Upper lobe of left lung (tissue), 4 donors: ENCODE results near the gene DNMT3A.
A peak's percentile ranks its signal among the peaks of the same experiment; 100 is the strongest.

Source experiments
- CTCF ChIP-seq, 6 experiments: fragments of 450-650 bp in 4 of 6; fragments of 200-600 bp in 2 of 6; sonication (generic) in 2 of 6; IDR thresholded peaks; one replicate each; pipeline ENCODE4 v1.5.1; 2016 to 2019; ENCODE audit warnings: antibody characterized with exemption in 6 of 6
- POLR2AphosphoS5 ChIP-seq, 2 donors: sonication (generic); formaldehyde crosslinking; IDR thresholded peaks; one replicate each; pipeline ENCODE4 v1.5.1; 2017; ENCODE audit warnings: antibody characterized with exemption in 2 of 2

- no peak for TF ChIP-seq POLR2AphosphoS5 (IDR thresholded peaks at IDR 0.05)
- peak in 1 of 6 experiments; percentile 3 for TF ChIP-seq CTCF (IDR thresholded peaks at IDR 0.05)
Measured at GRCh38 chr2:25375989-25376545, 34.3 kb upstream of the DNMT3A start.
